Esophagus squamous epithelium (tissue), 5 donors: Measurements from ENCODE around the gene NCAPG. TPM values are rescaled to one million over a fixed set of nuclear protein-coding genes. Genes with fewer than 3 reads are reported as not detected.

Experiments
- DNase-seq: peaks from one replicate; lab custom pipeline; 2025; lab: John Stamatoyannopoulos, UW
- H3K27ac ChIP-seq, 4 donors: fragments of 200-600 bp; sonication (generic); one replicate each; pipeline ENCODE4 v1.5.1; 2016 to 2019; ENCODE audit warnings: mild to moderate bottlenecking in 1 of 4
- H3K27me3 ChIP-seq, 4 donors: fragments of 200-600 bp; sonication (generic); 1 replicate in 3 of 4; 2 replicates in 1 of 4; pipeline versions ENCODE4 v1.5.1 to v1.6.0; 2017 to 2021; ENCODE audit warnings: antibody characterized with exemption in 1 of 4
- H3K36me3 ChIP-seq, 3 donors: fragments of 200-600 bp; sonication (generic); one replicate each; pipeline ENCODE4 v1.5.1; 2016 to 2019
- H3K4me1 ChIP-seq, 3 donors: fragments of 200-600 bp; sonication (generic); one replicate each; pipeline ENCODE4 v1.5.1; 2017 to 2019
- H3K4me3 ChIP-seq, 4 donors: fragments of 200-600 bp; sonication (generic); 1 replicate in 3 of 4; 2 replicates in 1 of 4; pipeline ENCODE4 v1.5.1; 2016 to 2019; ENCODE audit warnings: mild to moderate bottlenecking in 2 of 4, moderate library complexity in 1 of 4
- H3K9me3 ChIP-seq, 3 donors: fragments of 200-600 bp; sonication (generic); one replicate each; pipeline ENCODE4 v1.5.1; 2016 to 2019
- POLR2A ChIP-seq, 4 donors: fragments of 450-650 bp; IDR thresholded peaks; one replicate each; pipeline ENCODE4 v1.6.1; 2017; ENCODE audit warnings: antibody characterized with exemption in 4 of 4, mild to moderate bottlenecking in 4 of 4, moderate library complexity in 3 of 4
- WGBS, 2 donors: methylation state at CpG; one replicate each; pipeline ENCODE4 v1.1.5; 2018; 5-methylcytosine and 5-hydroxymethylcytosine counted together
- intact Hi-C: fragments of 100-400 bp; cut with DNase I; formaldehyde crosslinking; loops from one replicate; pipeline ENCODE4 v1.15.0; 2022
- total RNA-seq, 4 donors: library from RNA; depleted of rRNA; stranded (reverse); fragments of >200 nt; gene quantifications; one replicate each; pipeline ENCODE4 v1.1.0, GENCODE V29; 2016
- TF ChIP-seq, protein P1 (sequence below), 6 experiments: fragments of 450-650 bp in 4 of 6; fragments of 200-600 bp in 2 of 6; sonication (generic) in 2 of 6; IDR thresholded peaks; one replicate each; pipeline ENCODE4 v1.5.1; 2016 to 2019; ENCODE audit warnings: antibody characterized with exemption in 6 of 6, mild to moderate bottlenecking in 4 of 6, moderate library complexity in 4 of 6
- donor health status: DM: yes; HTN: yes; CAD: no.

NCAPG gene
- total RNA-seq, 4 donors from 2014 or later: 3.8 to 19.4 (median 12.5) TPM

- 35 to 42% methylated on average over 7 to 8 of the region's 8 CpGs for WGBS, 2 donors
- DNase-seq: no peak
- intact Hi-C loops: no loop called here
Measured at GRCh38 chr4:17771284-17771908, 39.4 kb upstream of the NCAPG start.

DNA sequence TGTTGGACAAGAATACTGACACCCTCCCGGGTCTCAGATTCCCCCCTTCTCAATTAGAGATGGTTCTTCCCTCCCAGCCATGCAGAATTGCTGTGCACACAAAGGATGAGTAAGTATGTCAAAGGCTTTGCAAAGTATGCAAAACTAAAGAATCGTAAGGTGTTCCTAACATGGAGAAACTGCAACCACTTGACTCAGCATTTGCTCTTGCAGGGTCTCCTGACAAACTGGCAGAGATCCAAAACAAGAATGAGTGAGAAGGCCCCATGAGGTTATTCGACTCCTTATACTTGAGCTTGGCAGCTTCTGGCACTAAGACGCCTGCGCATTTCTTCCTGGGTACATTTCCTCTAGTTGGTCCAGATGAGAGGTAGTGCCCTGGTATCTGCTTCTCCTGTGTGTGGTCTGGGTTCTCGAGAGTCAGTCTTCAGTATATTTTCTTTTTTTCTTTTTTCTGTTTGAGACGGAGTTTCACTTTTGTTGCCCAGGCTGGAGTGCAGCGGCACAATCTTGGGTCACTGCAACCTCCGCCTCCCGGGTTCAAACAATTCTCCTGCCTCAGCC lies 37.6 kb upstream of the NCAPG start:
- Histone ChIP-seq H3K36me3 (no peaks in the 10 kb centered on the region), H3K27ac (no peak overlapping the region), H3K9me3 (no peaks in the 10 kb centered on the region), H3K27me3 (peaks cover 0 to under 1% (median 0%) of the 10 kb centered on the region in 4 donors), H3K4me3 (no peak overlapping the region), H3K4me1 (peaks cover 0 to 17% (median 0%) of the 10 kb centered on the region in 3 donors)
- TF ChIP-seq, protein P1, sequence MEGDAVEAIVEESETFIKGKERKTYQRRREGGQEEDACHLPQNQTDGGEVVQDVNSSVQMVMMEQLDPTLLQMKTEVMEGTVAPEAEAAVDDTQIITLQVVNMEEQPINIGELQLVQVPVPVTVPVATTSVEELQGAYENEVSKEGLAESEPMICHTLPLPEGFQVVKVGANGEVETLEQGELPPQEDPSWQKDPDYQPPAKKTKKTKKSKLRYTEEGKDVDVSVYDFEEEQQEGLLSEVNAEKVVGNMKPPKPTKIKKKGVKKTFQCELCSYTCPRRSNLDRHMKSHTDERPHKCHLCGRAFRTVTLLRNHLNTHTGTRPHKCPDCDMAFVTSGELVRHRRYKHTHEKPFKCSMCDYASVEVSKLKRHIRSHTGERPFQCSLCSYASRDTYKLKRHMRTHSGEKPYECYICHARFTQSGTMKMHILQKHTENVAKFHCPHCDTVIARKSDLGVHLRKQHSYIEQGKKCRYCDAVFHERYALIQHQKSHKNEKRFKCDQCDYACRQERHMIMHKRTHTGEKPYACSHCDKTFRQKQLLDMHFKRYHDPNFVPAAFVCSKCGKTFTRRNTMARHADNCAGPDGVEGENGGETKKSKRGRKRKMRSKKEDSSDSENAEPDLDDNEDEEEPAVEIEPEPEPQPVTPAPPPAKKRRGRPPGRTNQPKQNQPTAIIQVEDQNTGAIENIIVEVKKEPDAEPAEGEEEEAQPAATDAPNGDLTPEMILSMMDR (IDR thresholded peaks at IDR 0.05): no peak
- no peak for TF ChIP-seq POLR2A (IDR thresholded peaks at IDR 0.05)
- intact Hi-C loops: no loop called here
- no peak for DNase-seq
- 77 to 81% methylated on average over 10 of the region's 10 CpGs for WGBS, 2 donors

More at GRCh38 chr4:17771284-17771908, 39.4 kb upstream of the NCAPG start:
- H3K9me3 ChIP-seq: peaks cover 0 to 7% (median 0%) of the 10 kb centered on the region in 3 donors
- H3K27me3 ChIP-seq: no peaks in the 10 kb centered on the region
- TF ChIP-seq, protein P1 (IDR thresholded peaks at IDR 0.05): no peak
- no peak for TF ChIP-seq POLR2A (IDR thresholded peaks at IDR 0.05)
- H3K4me1 ChIP-seq: peaks cover 0 to 17% (median 0%) of the 10 kb centered on the region in 3 donors
- no peaks in the 10 kb centered on the region for H3K36me3 ChIP-seq
- H3K27ac ChIP-seq: peak overlapping the region; percentile 40 to 83 (median 66)
- H3K4me3 ChIP-seq: no peak overlapping the region

DNA sequence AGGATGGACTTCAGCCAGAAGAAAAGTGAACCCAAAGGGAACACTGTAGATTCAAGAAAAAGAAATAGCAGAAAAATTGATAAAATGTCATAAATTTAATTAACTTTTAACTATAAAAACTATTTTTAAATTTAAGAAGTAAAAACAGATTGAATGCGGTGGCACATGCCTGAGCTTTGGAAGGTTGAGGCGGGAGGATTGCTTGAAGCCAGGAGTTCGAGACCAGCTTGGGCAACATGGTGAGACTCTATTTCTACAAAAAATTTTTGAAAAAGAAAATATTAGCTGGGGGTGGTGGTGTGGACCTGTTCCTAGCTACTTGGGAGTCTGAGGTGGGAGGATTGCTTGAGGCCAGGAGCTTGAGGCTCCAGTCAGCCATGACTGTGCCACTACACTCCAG lies 32.3 kb upstream of the NCAPG start:
- TF ChIP-seq POLR2A (IDR thresholded peaks at IDR 0.05): no peak
- TF ChIP-seq, protein P1 (IDR thresholded peaks at IDR 0.05): no peak
- Histone ChIP-seq H3K4me1 (peaks cover 15 to 24% (median 17%) of the 10 kb centered on the region in 3 donors), H3K9me3 (no peaks in the 10 kb centered on the region), H3K36me3 (no peaks in the 10 kb centered on the region), H3K27me3 (peaks cover 0 to 43% (median 2%) of the 10 kb centered on the region in 4 donors), H3K4me3 (no peak overlapping the region), H3K27ac (no peak overlapping the region)
- intact Hi-C loops: no loop called here
- 79 to 93% methylated on average over 3 of the region's 3 CpGs for WGBS, 2 donors
- no peak for DNase-seq

GRCh38 chr4:17780501-17781299 lies 30.1 kb upstream of the NCAPG start:
- DNase-seq: no peak
- H3K27ac ChIP-seq: no peak overlapping the region
- H3K36me3 ChIP-seq: no peaks in the 10 kb centered on the region
- peak overlapping the region; percentile 34 to 59 (median 47) for H3K4me3 ChIP-seq
- peaks cover 0 to 43% (median 2%) of the 10 kb centered on the region in 4 donors for H3K27me3 ChIP-seq
- intact Hi-C loops: no loop called here
- TF ChIP-seq POLR2A (IDR thresholded peaks at IDR 0.05): no peak
- TF ChIP-seq, protein P1 (IDR thresholded peaks at IDR 0.05): no peak
- peaks cover 15 to 24% (median 17%) of the 10 kb centered on the region in 3 donors for H3K4me1 ChIP-seq
- 6 to 18% methylated on average over 13 to 29 of the region's 31 CpGs for WGBS, 2 donors
- no peaks in the 10 kb centered on the region for H3K9me3 ChIP-seq
